A673 (cell line): ENCODE results near the gene TUBG1. TPM values are rescaled to one million over a fixed set of nuclear protein-coding genes. Genes with fewer than 3 reads are reported as not detected.
"Not testable (repeated sequence)": the region's sequence is repeated elsewhere in the genome, so short reads cannot be mapped to it uniquely, and the experiment has no call there.

ENCODE experiments used
- BruUV-seq: library from RNA; stranded (reverse); fragments of 400-500 nt; replicated peaks from 2 replicates; lab custom pipeline; 2021; lab: Mats Ljungman, UMichigan
- CTCF ChIA-PET: fragments of 300-600 bp; sonication (Branson Sonifier 250); formaldehyde crosslinking; loops from one replicate; lab custom pipeline; 2022; ENCODE audit warnings: antibody characterized with exemption; lab: Charles Lee
- POLR2A ChIA-PET: fragments of 300-600 bp; sonication (Branson Sonifier 250); formaldehyde crosslinking; loops from one replicate; lab custom pipeline; 2022; ENCODE audit warnings: antibody characterized with exemption; ENCODE audit not compliant: low non-redundant PET; lab: Charles Lee
- DNase-seq: peaks from one replicate; pipeline ENCODE4 v3.0.0-alpha.2; 2015; ENCODE audit warnings: low spot score
- H3K27ac ChIP-seq: fragments of 200-600 bp; sonication (generic); 2 replicates; pipeline ENCODE4 v1.5.1; 2016; ENCODE audit warnings: mixed run types, low read depth, mild to moderate bottlenecking, mixed read lengths, antibody characterized with exemption, low read length; ENCODE audit not compliant: poor library complexity, severe bottlenecking
- H3K27me3 ChIP-seq: fragments of 200-600 bp; sonication (generic); replicated peaks from 2 replicates; pipeline ENCODE4 v1.6.1; 2017; ENCODE audit warnings: mixed run types, low read depth, mild to moderate bottlenecking, mixed read lengths, antibody characterized with exemption, low read length; ENCODE audit not compliant: insufficient read depth, poor library complexity
- H3K36me3 ChIP-seq: fragments of 200-600 bp; sonication (generic); 2 replicates; pipeline ENCODE4 v1.6.1; 2016; ENCODE audit warnings: mixed run types, mild to moderate bottlenecking, mixed read lengths, antibody characterized with exemption, low read length; ENCODE audit not compliant: insufficient read depth, poor library complexity, severe bottlenecking
- H3K4me1 ChIP-seq: fragments of 200-600 bp; sonication (generic); 2 replicates; pipeline ENCODE4 v1.6.1; 2017; ENCODE audit warnings: mixed run types, mild to moderate bottlenecking, mixed read lengths, antibody characterized with exemption, low read length; ENCODE audit not compliant: insufficient read depth, poor library complexity, severe bottlenecking
- H3K4me3 ChIP-seq: fragments of 200-600 bp; sonication (generic); 2 replicates; pipeline ENCODE4 v1.5.1; 2016; ENCODE audit warnings: low read depth, mixed run types, mild to moderate bottlenecking, mixed read lengths, low read length; ENCODE audit not compliant: poor library complexity, severe bottlenecking
- H3K9me3 ChIP-seq: fragments of 200-600 bp; sonication (generic); 2 replicates; pipeline ENCODE4 v1.6.1; 2016; ENCODE audit warnings: mixed run types, low read depth, mild to moderate bottlenecking, mixed read lengths, antibody characterized with exemption, low read length; ENCODE audit not compliant: poor library complexity, severe bottlenecking
- EZH2 ChIP-seq: fragments of 200-600 bp; sonication (generic); IDR thresholded peaks from 2 replicates; pipeline ENCODE4 v1.6.1; 2017; ENCODE audit warnings: borderline replicate concordance, low read depth, mild to moderate bottlenecking, mixed read lengths, antibody characterized with exemption, low read length; ENCODE audit not compliant: poor library complexity, severe bottlenecking
- intact Hi-C: fragments of 100-400 bp; cut with micrococcal nuclease; formaldehyde crosslinking; loops from one replicate; pipeline ENCODE4 v1.10.0; 2022; ENCODE audit not compliant: unreplicated experiment
- total RNA-seq: library from RNA; stranded (reverse); gene quantifications from 2 replicates; pipeline ENCODE4 v1.2.3, GENCODE V29; 2021
- TF ChIP-seq, protein P1 (sequence below): fragments of 300-800, 200-600 bp; sonication (generic); conservative IDR thresholded peaks from 2 replicates; pipeline ENCODE4 v1.5.1; 2017; ENCODE audit warnings: low read depth, mild to moderate bottlenecking, antibody characterized with exemption, low read length, moderate library complexity, mixed read lengths

The TUBG1 gene
- total RNA-seq, 1 experiment from 2014 or later, result 87.4 TPM

DNA sequence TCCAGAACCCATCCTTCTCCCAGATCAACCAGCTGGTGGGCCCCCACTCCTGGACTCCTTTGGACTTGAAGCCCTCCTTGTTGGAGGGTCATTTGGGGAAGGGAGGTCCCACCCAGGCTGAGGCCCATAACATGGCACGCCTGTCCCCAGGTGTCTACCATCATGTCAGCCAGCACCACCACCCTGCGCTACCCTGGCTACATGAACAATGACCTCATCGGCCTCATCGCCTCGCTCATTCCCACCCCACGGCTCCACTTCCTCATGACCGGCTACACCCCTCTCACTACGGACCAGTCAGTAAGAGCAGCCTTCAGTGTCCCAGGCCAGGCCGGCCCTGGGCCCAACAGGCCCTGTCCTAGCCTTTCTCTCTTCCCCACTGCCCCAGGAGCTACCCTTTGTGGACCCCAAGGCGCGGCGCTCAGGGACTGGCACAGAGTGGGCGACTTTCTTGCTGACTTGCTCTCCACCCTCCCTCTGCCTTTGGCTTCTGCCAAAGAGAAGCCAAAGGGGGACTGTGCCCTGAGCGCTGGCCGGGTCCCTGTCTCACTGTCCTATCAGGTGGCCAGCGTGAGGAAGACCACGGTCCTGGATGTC lies 4.3 kb downstream of the TUBG1 start:
- H3K27ac ChIP-seq, result no peak overlapping the region
- ChIA-PET CTCF (interaction anchor here (0.7 kb wide), 1 partner anchor 36 kb away, joined by 5 read pairs; no protein-coding TSS in a partner anchor), POLR2A (no interaction called here)
- no peak for DNase-seq
- TF ChIP-seq EZH2, result no peak
- TF ChIP-seq, protein P1, sequence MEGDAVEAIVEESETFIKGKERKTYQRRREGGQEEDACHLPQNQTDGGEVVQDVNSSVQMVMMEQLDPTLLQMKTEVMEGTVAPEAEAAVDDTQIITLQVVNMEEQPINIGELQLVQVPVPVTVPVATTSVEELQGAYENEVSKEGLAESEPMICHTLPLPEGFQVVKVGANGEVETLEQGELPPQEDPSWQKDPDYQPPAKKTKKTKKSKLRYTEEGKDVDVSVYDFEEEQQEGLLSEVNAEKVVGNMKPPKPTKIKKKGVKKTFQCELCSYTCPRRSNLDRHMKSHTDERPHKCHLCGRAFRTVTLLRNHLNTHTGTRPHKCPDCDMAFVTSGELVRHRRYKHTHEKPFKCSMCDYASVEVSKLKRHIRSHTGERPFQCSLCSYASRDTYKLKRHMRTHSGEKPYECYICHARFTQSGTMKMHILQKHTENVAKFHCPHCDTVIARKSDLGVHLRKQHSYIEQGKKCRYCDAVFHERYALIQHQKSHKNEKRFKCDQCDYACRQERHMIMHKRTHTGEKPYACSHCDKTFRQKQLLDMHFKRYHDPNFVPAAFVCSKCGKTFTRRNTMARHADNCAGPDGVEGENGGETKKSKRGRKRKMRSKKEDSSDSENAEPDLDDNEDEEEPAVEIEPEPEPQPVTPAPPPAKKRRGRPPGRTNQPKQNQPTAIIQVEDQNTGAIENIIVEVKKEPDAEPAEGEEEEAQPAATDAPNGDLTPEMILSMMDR, result no peak
- H3K9me3 ChIP-seq, result no peaks in the 10 kb centered on the region
- H3K27me3 ChIP-seq, result no peaks in the 10 kb centered on the region
- no peak overlapping the region for H3K4me3 ChIP-seq
- H3K36me3 ChIP-seq, result peaks cover 5% of the 10 kb centered on the region
- intact Hi-C loops, result no loop called here
- no TSS peak for BruUV-seq
- no peaks in the 10 kb centered on the region for H3K4me1 ChIP-seq

DNA sequence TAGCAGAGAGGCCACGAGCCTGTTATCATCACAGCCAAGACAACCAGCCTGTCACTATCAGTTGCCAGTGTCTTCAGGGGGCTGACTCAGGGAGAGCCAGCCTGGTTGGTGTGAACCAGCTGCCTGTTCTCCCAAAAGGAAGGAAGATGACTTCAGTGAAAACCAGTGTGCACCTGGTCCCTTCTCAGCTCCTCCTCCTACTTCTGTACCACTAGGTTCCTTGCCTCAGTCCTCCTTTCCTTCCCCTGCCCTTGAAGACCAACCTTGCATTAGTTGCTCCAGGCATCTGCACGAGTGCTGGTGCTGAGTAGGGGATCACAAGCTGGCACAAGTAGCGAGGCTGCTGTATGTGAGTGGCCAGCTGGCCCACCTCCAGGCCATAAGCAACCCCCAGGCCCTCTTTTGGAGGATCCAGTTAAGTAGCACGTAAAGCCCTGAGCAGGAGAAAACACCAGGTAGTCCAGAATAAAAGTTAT lies 8.5 kb downstream of the TUBG1 start:
- POLR2A ChIA-PET, result no interaction called here
- H3K4me1 ChIP-seq, result no peaks in the 10 kb centered on the region
- no peak for TF ChIP-seq EZH2
- TF ChIP-seq, protein P1, result no peak
- intact Hi-C loops, result no loop called here
- H3K9me3 ChIP-seq, result no peaks in the 10 kb centered on the region
- H3K27ac ChIP-seq, result no peak overlapping the region
- BruUV-seq, result no TSS peak
- DNase-seq, result no peak
- no peaks in the 10 kb centered on the region for H3K27me3 ChIP-seq
- CTCF ChIA-PET, result no interaction called here
- H3K36me3 ChIP-seq, result peaks cover 5% of the 10 kb centered on the region
- H3K4me3 ChIP-seq, result no peak overlapping the region

DNA sequence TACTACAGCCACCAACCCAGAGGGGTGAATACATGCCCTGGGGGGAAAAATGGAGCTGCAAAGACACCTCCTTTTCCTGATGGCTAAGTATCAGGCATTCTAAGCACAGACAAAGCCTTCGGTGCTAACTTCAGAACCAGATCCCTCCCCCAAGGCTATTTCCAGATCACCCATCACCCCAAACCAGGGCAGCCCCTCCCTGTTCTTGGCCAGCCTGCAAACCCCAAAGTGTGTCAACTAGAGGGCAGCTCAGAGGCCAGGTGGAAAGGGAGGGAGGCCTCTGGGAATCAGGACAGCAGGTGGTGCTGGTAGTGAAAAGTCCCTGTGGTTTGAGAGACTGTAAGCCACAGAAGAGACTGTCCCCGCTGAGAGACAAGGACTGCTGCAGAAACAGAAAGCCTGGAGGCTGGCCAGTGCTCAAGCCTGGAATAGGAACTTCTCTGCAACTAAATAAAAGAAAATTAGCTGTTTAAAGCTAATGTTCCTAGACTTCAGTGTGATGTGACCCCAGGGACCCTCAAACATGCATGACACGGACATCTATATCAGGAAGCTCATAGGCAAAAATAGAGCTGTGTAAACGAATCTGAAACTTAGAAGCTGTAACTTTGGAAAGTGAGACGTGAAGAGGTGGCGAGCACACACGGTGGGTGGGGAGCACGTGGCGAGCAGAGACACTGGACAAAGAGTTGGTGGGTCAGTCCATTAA lies 9.1 kb downstream of the TUBG1 start:
- H3K27ac ChIP-seq, result no peak overlapping the region
- BruUV-seq, result no TSS peak
- CTCF ChIA-PET, result interaction anchor here (0.7 kb wide), 1 partner anchor 45 kb away, joined by 8 read pairs; no protein-coding TSS in a partner anchor
- POLR2A ChIA-PET, result no interaction called here
- peaks cover 5% of the 10 kb centered on the region for H3K36me3 ChIP-seq
- H3K4me1 ChIP-seq, result no peaks in the 10 kb centered on the region
- DNase-seq, result peak; percentile 2
- H3K27me3 ChIP-seq, result no peaks in the 10 kb centered on the region
- H3K9me3 ChIP-seq, result no peaks in the 10 kb centered on the region
- TF ChIP-seq, protein P1, result no peak
- TF ChIP-seq EZH2, result no peak
- no peak overlapping the region for H3K4me3 ChIP-seq
- intact Hi-C loops, result no loop called here

DNA sequence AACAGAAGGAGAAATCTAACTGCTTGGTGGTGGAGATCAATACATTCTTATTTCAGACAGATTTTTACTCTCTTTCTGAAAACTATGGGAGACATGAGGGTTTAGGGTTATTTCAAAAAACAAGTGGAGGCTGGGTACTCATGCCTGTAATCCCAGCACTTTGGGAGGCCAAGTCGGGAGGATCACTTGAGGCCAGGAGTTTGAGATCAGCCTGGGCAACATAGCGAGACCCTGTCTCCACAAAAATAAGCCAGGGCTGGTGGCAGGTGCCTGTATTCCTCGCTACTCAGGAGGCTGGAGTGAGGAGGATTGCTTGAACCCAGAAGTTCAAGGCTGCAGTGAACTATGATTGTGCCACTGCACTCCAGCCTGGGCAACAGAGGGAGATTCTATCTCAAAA lies 12.5 kb downstream of the TUBG1 start:
- H3K27me3 ChIP-seq, DNase-seq, BruUV-seq, intact Hi-C loops, H3K27ac ChIP-seq, POLR2A ChIA-PET, H3K9me3 ChIP-seq, H3K4me1 ChIP-seq, H3K4me3 ChIP-seq, CTCF ChIA-PET, H3K36me3 ChIP-seq: not testable (repeated sequence)
